ENCODE results near the gene HILPDA. TPM values are rescaled to one million over a fixed set of nuclear protein-coding genes. Genes with fewer than 3 reads are reported as not detected.

HILPDA gene
- 100 to 1,000 TPM; 227 to 309 TPM for total RNA-seq

GRCh38 chr7:128455543-128456254 is at the start of gene HILPDA:
Gene HILPDA (plus strand): TSS chr7:128455878. CDS start chr7:128457269, 1,391 bp downstream.
- ATAC-seq (peak; percentile 81), DNase-seq (peak; percentile 98)
- H3K27me3 Mint-ChIP-seq = peaks cover 8% of the 10 kb centered on the region
- CTCF ChIA-PET = interaction anchor here (0.8 to 4.6 kb wide), 5 partner anchors 29 to 1495 kb away, joined by 3 to 87 read pairs (median 6); no protein-coding TSS in a partner anchor
- peaks cover 44% of the 10 kb centered on the region for H3K36me3 Mint-ChIP-seq (ENCODE audit: low read depth)
- intact Hi-C loops (cut with DNase I, micrococcal nuclease) = loop anchor here (1.0 to 10.0 kb wide), 15 partner anchors 21 to 1061 kb away; partner anchors contain the start of genes METTL2B (in 2 of the 2), RBM28 (in 2 of the 2), ARF5 (in 1 of the 2) and ATP6V1F (in 1 of the 2)
- peaks cover 60% of the 10 kb centered on the region for H3K4me1 Mint-ChIP-seq
- H3K4me3 Mint-ChIP-seq = peak within 1 kb of the TSS; percentile 83
- peak within 1 kb of the TSS; percentile 99 for H3K27ac Mint-ChIP-seq
- POLR2A ChIA-PET = interaction anchor here (0.6 to 1.5 kb wide), 2 partner anchors 28 to 47 kb away, joined by 3 to 4 read pairs; no protein-coding TSS in a partner anchor
- H3K9me3 Mint-ChIP-seq (ENCODE audit: low read depth) = no peaks in the 10 kb centered on the region

- H3K27me3 Mint-ChIP-seq = no peaks in the 10 kb centered on the region
- DNase-seq = no peak
- no peak for ATAC-seq
- ChIA-PET POLR2A (no interaction called here), CTCF (interaction anchor here (0.6 to 13.2 kb wide), 4 partner anchors 10 to 20 kb away, joined by 3 to 185 read pairs (median 4); no protein-coding TSS in a partner anchor)
- H3K4me3 Mint-ChIP-seq = peak overlapping the region; percentile 70
- intact Hi-C loops (cut with DNase I, micrococcal nuclease) = loop anchor here in 1 of 2 experiments (5.0 kb wide), 1 partner anchor 819 kb away; the partner anchor contains the start of genes ARF5 and GCC1
- H3K36me3 Mint-ChIP-seq (ENCODE audit: low read depth) = peaks cover 3% of the 10 kb centered on the region
- H3K27ac Mint-ChIP-seq = peak overlapping the region; percentile 26
- no peaks in the 10 kb centered on the region for H3K9me3 Mint-ChIP-seq (ENCODE audit: low read depth)
- peaks cover 44% of the 10 kb centered on the region for H3K4me1 Mint-ChIP-seq
These were observed 49.1 kb upstream of the HILPDA start for GRCh38 chr7:128406314-128407232.

GRCh38 chr7:128407233-128407589 is 48.5 kb upstream of the HILPDA start:
- no peak overlapping the region for H3K27ac Mint-ChIP-seq
- H3K4me3 Mint-ChIP-seq = no peak overlapping the region
- ChIA-PET CTCF (interaction anchor here (0.6 to 13.2 kb wide), 3 partner anchors 9 to 21 kb away, joined by 3 to 185 read pairs (median 4); no protein-coding TSS in a partner anchor), POLR2A (interaction anchor here (1.4 kb wide), 1 partner anchor 63 kb away, joined by 6 read pairs; the partner anchor contains the start of gene RBM28)
- intact Hi-C loops (cut with DNase I, micrococcal nuclease) = loop anchor here in 1 of 2 experiments (5.0 kb wide), 1 partner anchor 820 kb away; the partner anchor contains the start of genes ARF5 and GCC1
- H3K27me3 Mint-ChIP-seq = no peaks in the 10 kb centered on the region
- ATAC-seq (no peak), DNase-seq (no peak)
- peaks cover 44% of the 10 kb centered on the region for H3K4me1 Mint-ChIP-seq
- peaks cover 3% of the 10 kb centered on the region for H3K36me3 Mint-ChIP-seq (ENCODE audit: low read depth)
- H3K9me3 Mint-ChIP-seq (ENCODE audit: low read depth) = no peaks in the 10 kb centered on the region

- POLR2A ChIA-PET = interaction anchor here (1.0 to 1.4 kb wide), 2 partner anchors 64 to 68 kb away, joined by 3 to 6 read pairs; partner anchors contain the start of genes METTL2B and RBM28
These were observed 47.6 kb upstream of the HILPDA start for GRCh38 chr7:128407751-128408708.

DNA sequence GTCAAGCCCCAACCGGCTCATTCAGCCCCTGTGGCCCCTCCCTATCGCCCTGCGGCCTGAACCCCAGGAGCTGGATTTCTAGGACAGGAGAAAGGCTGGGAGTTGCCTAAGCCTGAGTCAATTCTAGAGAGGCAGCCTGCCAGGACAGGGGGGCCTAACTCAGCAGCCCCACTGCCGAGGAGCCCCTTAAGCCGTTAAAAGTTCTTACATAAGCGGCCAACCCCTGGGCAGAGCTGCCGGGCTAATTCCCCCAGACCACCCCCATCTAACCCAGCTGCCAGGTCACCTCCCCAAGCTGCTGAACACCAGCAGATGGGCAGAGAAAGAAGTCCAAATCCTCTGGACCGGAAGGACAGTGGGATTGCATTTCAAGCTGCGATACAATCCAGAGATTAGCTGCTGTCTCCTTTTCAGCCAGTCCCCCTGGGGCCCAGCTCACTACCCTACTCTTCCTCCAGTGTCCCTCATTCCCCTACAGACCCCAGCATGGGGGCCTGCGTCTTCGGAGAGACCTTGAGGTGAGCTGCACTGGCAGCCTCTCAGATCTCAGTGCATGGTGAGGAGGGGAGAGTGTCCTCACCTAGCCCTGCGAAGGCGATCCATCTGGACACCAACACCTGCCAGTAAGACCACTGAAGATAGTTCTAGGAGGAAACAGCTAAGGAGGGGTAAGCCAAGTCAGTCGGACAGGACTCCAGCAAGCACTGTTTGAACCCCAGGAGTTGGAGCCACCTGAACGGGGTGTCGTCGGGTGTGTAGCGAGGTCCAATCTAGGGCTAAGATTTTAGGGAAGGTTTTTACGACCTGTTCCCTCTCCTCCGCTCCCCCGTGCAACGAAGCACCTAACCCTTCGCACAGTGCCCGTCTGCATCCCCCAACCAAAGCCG is 46.7 kb upstream of the HILPDA start:
- intact Hi-C loops (cut with DNase I, micrococcal nuclease) = loop anchor here in 1 of 2 experiments (1.0 to 5.0 kb wide), 5 partner anchors 66 to 822 kb away; partner anchors contain the start of genes ARF5, CALU, CCDC136 and GCC1
- POLR2A ChIA-PET = interaction anchor here (0.6 to 1.0 kb wide), 2 partner anchors 20 to 67 kb away, joined by 3 read pairs; partner anchors contain the start of gene METTL2B
- Mint-ChIP-seq H3K9me3 (ENCODE audit: low read depth) (no peaks in the 10 kb centered on the region), H3K36me3 (ENCODE audit: low read depth) (no peaks in the 10 kb centered on the region), H3K27me3 (no peaks in the 10 kb centered on the region), H3K27ac (peak overlapping the region; percentile 25), H3K4me3 (peak overlapping the region; percentile 78), H3K4me1 (peaks cover 32% of the 10 kb centered on the region)
- ATAC-seq = no peak
- no peak for DNase-seq
- CTCF ChIA-PET = interaction anchor here (0.7 to 13.2 kb wide), 6 partner anchors 9 to 52 kb away, joined by 3 to 185 read pairs (median 5); no protein-coding TSS in a partner anchor

More at GRCh38 chr7:128407751-128408708, 47.6 kb upstream of the HILPDA start:
- no peak overlapping the region for H3K27ac Mint-ChIP-seq
- no peaks in the 10 kb centered on the region for H3K9me3 Mint-ChIP-seq (ENCODE audit: low read depth)
- H3K27me3 Mint-ChIP-seq = no peaks in the 10 kb centered on the region
- CTCF ChIA-PET = interaction anchor here (0.8 to 13.2 kb wide), 6 partner anchors 9 to 60 kb away, joined by 3 to 185 read pairs (median 4); no protein-coding TSS in a partner anchor
- ATAC-seq (no peak), DNase-seq (no peak)
- intact Hi-C loops (cut with DNase I, micrococcal nuclease) = loop anchor here in 1 of 2 experiments (5.0 kb wide), 1 partner anchor 821 kb away; the partner anchor contains the start of genes ARF5 and GCC1
- H3K4me1 Mint-ChIP-seq = peaks cover 40% of the 10 kb centered on the region
- peak overlapping the region; percentile 78 for H3K4me3 Mint-ChIP-seq
- peaks cover 3% of the 10 kb centered on the region for H3K36me3 Mint-ChIP-seq (ENCODE audit: low read depth)

- ChIA-PET POLR2A (interaction anchor here (0.6 kb wide), 1 partner anchor 535 kb away, joined by 3 read pairs; no protein-coding TSS in a partner anchor), CTCF (interaction anchor here (1.0 to 13.2 kb wide), 7 partner anchors 8 to 50 kb away, joined by 3 to 185 read pairs (median 6); partner anchors contain the start of gene HILPDA)
- Mint-ChIP-seq H3K4me3 (peak within 1 kb of the TSS; percentile 78), H3K27me3 (no peaks in the 10 kb centered on the region), H3K36me3 (ENCODE audit: low read depth) (no peaks in the 10 kb centered on the region), H3K27ac (peak within 1 kb of the TSS; percentile 78), H3K4me1 (peaks cover 26% of the 10 kb centered on the region), H3K9me3 (ENCODE audit: low read depth) (no peaks in the 10 kb centered on the region)
- ATAC-seq = peak; percentile 85
- intact Hi-C loops (cut with DNase I, micrococcal nuclease) = loop anchor here (1.0 to 5.0 kb wide), 9 partner anchors 15 to 823 kb away; partner anchors contain the start of genes ARF5 (in 1 of the 2), CALU (in 1 of the 2), CCDC136 (in 1 of the 2) and GCC1 (in 1 of the 2)
- peak; percentile 92 for DNase-seq
These were observed 45.9 kb upstream of the HILPDA start, which contains the start of gene IMPDH1 for GRCh38 chr7:128409596-128410450. Gene IMPDH1 (minus strand): TSS chr7:128409982. CDS start chr7:128409901, 81 bp downstream.

GRCh38 chr7:128410451-128410753 is 45.3 kb upstream of the HILPDA start:
- H3K9me3 Mint-ChIP-seq (ENCODE audit: low read depth) = no peaks in the 10 kb centered on the region
- intact Hi-C loops (cut with DNase I, micrococcal nuclease) = loop anchor here (1.0 to 2.0 kb wide), 4 partner anchors 14 to 49 kb away; partner anchors contain the start of gene HILPDA (in 1 of the 2)
- ATAC-seq = no peak
- DNase-seq = no peak
- no peaks in the 10 kb centered on the region for H3K27me3 Mint-ChIP-seq
- ChIA-PET CTCF (interaction anchor here (1.0 to 13.2 kb wide), 5 partner anchors 8 to 45 kb away, joined by 3 to 185 read pairs (median 6); partner anchors contain the start of gene HILPDA), POLR2A (interaction anchor here (0.6 kb wide), 1 partner anchor 534 kb away, joined by 3 read pairs; no protein-coding TSS in a partner anchor)
- peaks cover 23% of the 10 kb centered on the region for H3K4me1 Mint-ChIP-seq
- no peaks in the 10 kb centered on the region for H3K36me3 Mint-ChIP-seq (ENCODE audit: low read depth)
- H3K4me3 Mint-ChIP-seq = peak overlapping the region; percentile 78
- peak overlapping the region; percentile 78 for H3K27ac Mint-ChIP-seq

- ChIA-PET POLR2A (no interaction called here), CTCF (interaction anchor here (1.1 to 13.2 kb wide), 7 partner anchors 11 to 67 kb away, joined by 3 to 185 read pairs (median 6); no protein-coding TSS in a partner anchor)
- Mint-ChIP-seq H3K4me1 (peaks cover 2% of the 10 kb centered on the region), H3K36me3 (ENCODE audit: low read depth) (no peaks in the 10 kb centered on the region), H3K4me3 (no peak overlapping the region), H3K9me3 (ENCODE audit: low read depth) (no peaks in the 10 kb centered on the region), H3K27ac (no peak overlapping the region), H3K27me3 (no peaks in the 10 kb centered on the region)
- intact Hi-C loops (cut with DNase I, micrococcal nuclease) = no loop called here
- DNase-seq (no peak), ATAC-seq (no peak)
These were observed 40.4 kb upstream of the HILPDA start for GRCh38 chr7:128415217-128415785.

Measured in activated CD4-positive, alpha-beta T cell treated with anti-CD3 and anti-CD28 coated beads for 36 hours (primary cell).